GM12878 (cell line): ENCODE results near the gene PSMB3.

ENCODE experiments used
- CBX5 ChIP-seq: sonication (generic); IDR thresholded peaks from 2 replicates; pipeline ENCODE4 v1.6.1; 2016; ENCODE audit warnings: low read depth, moderate library complexity, mild to moderate bottlenecking, inconsistent platforms
- CTCF ChIP-seq, 3 experiments: IDR thresholded peaks in 2 of 3; conservative IDR thresholded peaks in 1 of 3; 2 replicates each; pipeline ENCODE4 v1.5.1; 2011; ENCODE audit warnings: low read depth in 3 of 3, low read length in 3 of 3, mild to moderate bottlenecking in 3 of 3, control low read depth in 2 of 3, moderate library complexity in 2 of 3, inconsistent platforms in 1 of 3, mixed read lengths in 1 of 3; ENCODE audit not compliant: control insufficient read depth in 2 of 3, insufficient read depth in 1 of 3; ENCODE audit errors: extremely low read depth in 1 of 3
- ETV6 ChIP-seq, 2 experiments: fragments of 450-650 bp in 1 of 2; IDR thresholded peaks in 1 of 2; conservative IDR thresholded peaks in 1 of 2; 2 replicates each; pipeline ENCODE4 v1.6.1; 2014; ENCODE audit warnings: antibody characterized with exemption in 1 of 2, borderline replicate concordance in 1 of 2, low read depth in 1 of 2, mild to moderate bottlenecking in 1 of 2, moderate library complexity in 1 of 2
- EZH2 ChIP-seq: IDR thresholded peaks from 2 replicates; pipeline ENCODE4 v1.6.1; 2012; ENCODE audit warnings: low read depth, mild to moderate bottlenecking, control low read depth, inconsistent platforms, low read length, borderline replicate concordance; ENCODE audit not compliant: control insufficient read depth
- HDGF ChIP-seq: fragments of 450-650 bp; IDR thresholded peaks from 2 replicates; pipeline ENCODE4 v1.6.1; 2016; ENCODE audit warnings: antibody characterized with exemption
- PAX5 ChIP-seq: IDR thresholded peaks from 2 replicates; pipeline ENCODE4 v1.6.1; 2011; ENCODE audit warnings: low read depth, low read length, borderline replicate concordance
- PBX3 ChIP-seq: IDR thresholded peaks from 2 replicates; pipeline ENCODE4 v1.6.1; 2011; ENCODE audit warnings: mild to moderate bottlenecking, low read depth, low read length, moderate library complexity; ENCODE audit not compliant: insufficient replicate concordance
- PKNOX1 ChIP-seq: fragments of 450-650 bp; IDR thresholded peaks from 2 replicates; pipeline ENCODE4 v1.6.1; 2016; ENCODE audit warnings: mild to moderate bottlenecking

GRCh38 chr17:38702916-38703741, 49.4 kb upstream of the PSMB3 start:
- TF ChIP-seq PKNOX1: no peak
- TF ChIP-seq CTCF (IDR thresholded peaks at IDR 0.05 in 2 of 3, conservative IDR thresholded peaks at IDR 0.05 in 1 of 3; ENCODE audit: control insufficient read depth in 2 of 3, extremely low read depth in 1 of 3, insufficient read depth in 1 of 3, low read depth in 3 of 3, low read length in 3 of 3): no peak
- no peak for TF ChIP-seq PBX3
- TF ChIP-seq PAX5: peak; percentile 28; the same call in 1 of the 2 replicates
- no peak for TF ChIP-seq EZH2
- TF ChIP-seq HDGF: no peak
- peak; percentile 30; the same call in 1 of the 2 replicates for TF ChIP-seq CBX5
- TF ChIP-seq ETV6 (conservative IDR thresholded peaks at IDR 0.05 in 1 of 2, IDR thresholded peaks at IDR 0.05 in 1 of 2; ENCODE audit: borderline replicate concordance in 1 of 2, low read depth in 1 of 2): no peak
